ENCODE measurements around the gene KLHL22. TPM values are rescaled to one million over a fixed set of nuclear protein-coding genes. Genes with fewer than 3 reads are reported as not detected.

KLHL22 gene
- total RNA-seq, 4 donors from 2014 or later, result 14.1 to 73.8 (median 42.7) TPM

DNA sequence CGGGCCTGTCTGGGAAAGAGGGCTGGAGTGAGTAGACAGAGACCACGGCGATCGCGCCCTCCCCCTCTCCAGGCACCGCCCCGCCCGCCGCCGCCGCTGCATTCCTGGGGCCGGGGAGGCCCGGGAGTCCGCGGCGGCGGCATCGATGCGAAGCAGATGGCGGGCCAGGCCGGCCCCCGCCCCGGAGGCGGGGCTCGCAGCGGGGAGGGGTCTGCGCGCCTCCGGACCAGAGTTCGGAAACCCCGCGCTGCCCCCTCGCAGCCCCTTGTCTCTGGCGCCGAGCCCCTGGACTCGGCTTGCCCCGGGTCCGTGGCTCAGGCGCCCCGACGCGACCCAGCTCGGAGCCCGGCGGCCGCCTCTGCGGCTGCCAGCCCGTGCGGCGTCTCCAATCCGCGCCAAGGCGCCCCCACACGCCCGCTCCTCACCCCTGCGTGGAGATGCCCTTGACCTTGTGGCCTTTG is 59.3 kb downstream of the KLHL22 start:
- no peaks in the 10 kb centered on the region for H3K36me3 ChIP-seq
- TF ChIP-seq POLR2A (IDR thresholded peaks at IDR 0.05), result no peak
- TF ChIP-seq, protein P1, sequence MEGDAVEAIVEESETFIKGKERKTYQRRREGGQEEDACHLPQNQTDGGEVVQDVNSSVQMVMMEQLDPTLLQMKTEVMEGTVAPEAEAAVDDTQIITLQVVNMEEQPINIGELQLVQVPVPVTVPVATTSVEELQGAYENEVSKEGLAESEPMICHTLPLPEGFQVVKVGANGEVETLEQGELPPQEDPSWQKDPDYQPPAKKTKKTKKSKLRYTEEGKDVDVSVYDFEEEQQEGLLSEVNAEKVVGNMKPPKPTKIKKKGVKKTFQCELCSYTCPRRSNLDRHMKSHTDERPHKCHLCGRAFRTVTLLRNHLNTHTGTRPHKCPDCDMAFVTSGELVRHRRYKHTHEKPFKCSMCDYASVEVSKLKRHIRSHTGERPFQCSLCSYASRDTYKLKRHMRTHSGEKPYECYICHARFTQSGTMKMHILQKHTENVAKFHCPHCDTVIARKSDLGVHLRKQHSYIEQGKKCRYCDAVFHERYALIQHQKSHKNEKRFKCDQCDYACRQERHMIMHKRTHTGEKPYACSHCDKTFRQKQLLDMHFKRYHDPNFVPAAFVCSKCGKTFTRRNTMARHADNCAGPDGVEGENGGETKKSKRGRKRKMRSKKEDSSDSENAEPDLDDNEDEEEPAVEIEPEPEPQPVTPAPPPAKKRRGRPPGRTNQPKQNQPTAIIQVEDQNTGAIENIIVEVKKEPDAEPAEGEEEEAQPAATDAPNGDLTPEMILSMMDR (IDR thresholded peaks at IDR 0.05), result no peak
- H3K27ac ChIP-seq, result peak overlapping the region; percentile 88 to 97
- H3K27me3 ChIP-seq, result no peaks in the 10 kb centered on the region
- H3K4me3 ChIP-seq, result peak overlapping the region; percentile 77 to 86
- intact Hi-C loops (cut with DNase I; ENCODE audit: low total_unique reads), result loop anchor here (10.0 kb wide), 1 partner anchor 58 kb away; the partner anchor contains the start of gene KLHL22
- no peaks in the 10 kb centered on the region for H3K9me3 ChIP-seq
- peaks cover 0 to 12% of the 10 kb centered on the region in 2 donors for H3K4me1 ChIP-seq
- DNase-seq, result peak in 1 of 2 donors; percentile 68

DNA sequence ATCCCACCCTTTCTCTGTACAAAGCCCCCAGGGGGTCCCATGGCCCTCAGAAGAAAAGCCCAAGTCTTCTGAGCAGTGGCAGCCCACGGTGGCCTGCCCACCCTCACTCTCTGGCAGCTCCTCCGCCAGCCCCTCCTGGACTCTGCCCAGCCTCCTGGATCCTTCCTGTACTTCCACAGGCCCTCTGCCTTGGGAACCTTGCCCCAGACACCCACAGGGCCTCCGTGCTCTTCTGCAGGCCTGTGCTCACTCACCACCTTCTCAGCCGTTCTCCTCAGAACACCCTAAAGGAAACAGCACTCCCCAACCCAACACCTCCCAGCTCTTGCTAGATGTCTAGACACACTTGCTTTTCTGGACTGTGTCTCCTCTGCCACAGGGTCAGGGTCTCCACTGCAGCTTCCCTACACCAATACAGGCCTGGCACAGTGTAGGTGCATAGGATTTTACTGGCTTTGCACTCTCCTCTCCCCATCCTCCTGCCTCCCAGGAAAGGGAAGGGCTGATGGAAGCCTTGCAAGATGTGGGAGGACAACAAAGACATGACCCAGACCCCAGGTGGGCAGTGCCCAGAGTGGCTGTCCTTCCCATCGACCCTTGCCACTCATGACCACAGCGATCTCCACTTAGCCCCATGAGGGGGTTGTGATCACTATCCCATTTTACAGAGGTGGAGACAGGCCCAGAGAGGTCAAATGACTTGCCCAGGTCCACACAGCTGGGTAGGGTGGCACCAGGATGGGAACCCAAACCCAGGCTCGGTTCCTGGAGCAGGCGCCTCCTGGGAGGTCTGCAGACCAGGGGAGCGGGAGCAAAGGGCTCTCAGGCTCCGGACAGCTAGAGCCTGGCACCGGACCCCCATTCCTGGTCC is 59.9 kb downstream of the KLHL22 start:
- H3K9me3 ChIP-seq, result no peaks in the 10 kb centered on the region
- no peaks in the 10 kb centered on the region for H3K27me3 ChIP-seq
- H3K36me3 ChIP-seq, result no peaks in the 10 kb centered on the region
- H3K27ac ChIP-seq, result peak overlapping the region; percentile 88 to 97
- intact Hi-C loops (cut with DNase I; ENCODE audit: low total_unique reads), result loop anchor here (10.0 kb wide), 1 partner anchor 59 kb away; the partner anchor contains the start of gene KLHL22
- H3K4me1 ChIP-seq, result peaks cover 0 to 17% of the 10 kb centered on the region in 2 donors
- H3K4me3 ChIP-seq, result peak overlapping the region; percentile 77 to 86
- DNase-seq, result no peak
- no peak for TF ChIP-seq POLR2A (IDR thresholded peaks at IDR 0.05)
- TF ChIP-seq, protein P1 (IDR thresholded peaks at IDR 0.05), result no peak

DNA sequence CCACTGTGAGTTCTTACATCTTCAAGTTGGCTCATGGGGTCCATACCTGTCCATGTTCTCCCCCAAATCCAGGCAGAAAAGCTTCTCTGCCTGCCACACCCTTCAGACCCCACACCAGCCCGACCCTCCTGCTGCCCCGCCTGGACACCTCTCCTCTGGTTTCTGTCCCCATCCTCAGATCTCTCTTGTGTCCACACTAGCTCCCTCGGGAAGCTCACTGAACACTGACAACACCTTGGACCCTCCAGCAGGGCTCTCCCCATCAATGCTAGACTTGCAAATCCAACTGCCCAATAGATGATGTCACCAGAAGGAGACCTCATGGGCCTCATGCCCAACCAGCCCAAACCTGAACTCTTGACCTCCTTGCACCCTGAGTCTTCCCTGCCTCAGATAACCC is 60.8 kb downstream of the KLHL22 start:
- TF ChIP-seq POLR2A (IDR thresholded peaks at IDR 0.05), result no peak
- TF ChIP-seq, protein P1 (IDR thresholded peaks at IDR 0.05), result no peak
- intact Hi-C loops (cut with DNase I; ENCODE audit: low total_unique reads), result loop anchor here (10.0 kb wide), 1 partner anchor 60 kb away; the partner anchor contains the start of gene KLHL22
- Histone ChIP-seq H3K36me3 (no peaks in the 10 kb centered on the region), H3K27ac (no peak overlapping the region), H3K9me3 (no peaks in the 10 kb centered on the region), H3K27me3 (no peaks in the 10 kb centered on the region), H3K4me1 (peaks cover 0 to 19% of the 10 kb centered on the region in 2 donors), H3K4me3 (no peak overlapping the region)
- peak in 1 of 2 donors; percentile 8 for DNase-seq

DNA sequence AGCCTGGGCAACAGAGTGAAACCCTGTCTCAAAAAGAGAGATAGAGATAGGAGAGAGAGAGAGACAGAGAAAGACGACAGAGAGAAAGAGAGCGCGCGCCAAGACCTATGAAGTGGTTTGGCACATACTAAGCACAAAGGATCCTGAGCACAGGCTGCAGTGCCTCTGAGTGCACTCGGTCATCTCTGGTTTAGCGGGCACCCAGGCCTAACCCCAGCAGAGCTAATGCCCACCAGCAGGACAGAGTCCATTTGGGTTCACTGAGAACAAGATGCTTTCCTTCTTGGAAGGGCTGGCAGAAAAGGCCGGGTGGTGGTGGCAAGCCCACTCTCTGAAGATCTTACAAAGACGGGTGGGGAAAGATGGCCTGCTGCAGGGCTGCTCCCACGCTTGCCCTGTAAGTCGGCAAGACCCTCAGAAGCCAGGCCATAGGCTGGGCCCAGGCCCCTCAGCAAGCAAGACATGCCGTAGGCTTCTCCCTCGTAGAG is 61.3 kb downstream of the KLHL22 start:
- intact Hi-C loops (cut with DNase I; ENCODE audit: low total_unique reads), result loop anchor here (10.0 kb wide), 1 partner anchor 60 kb away; the partner anchor contains the start of gene KLHL22
- H3K4me1 ChIP-seq, result peaks cover 0 to 19% of the 10 kb centered on the region in 2 donors
- no peaks in the 10 kb centered on the region for H3K36me3 ChIP-seq
- no peaks in the 10 kb centered on the region for H3K27me3 ChIP-seq
- no peak overlapping the region for H3K4me3 ChIP-seq
- no peaks in the 10 kb centered on the region for H3K9me3 ChIP-seq
- peak in 1 of 2 donors; percentile 6 for DNase-seq
- no peak overlapping the region for H3K27ac ChIP-seq
- TF ChIP-seq, protein P1 (IDR thresholded peaks at IDR 0.05), result no peak

All from uterus (tissue), 4 donors.